ENCODE measurements around the gene PBLD.
A peak's percentile ranks its signal among the peaks of the same experiment; 100 is the strongest.

PBLD gene

DNA sequence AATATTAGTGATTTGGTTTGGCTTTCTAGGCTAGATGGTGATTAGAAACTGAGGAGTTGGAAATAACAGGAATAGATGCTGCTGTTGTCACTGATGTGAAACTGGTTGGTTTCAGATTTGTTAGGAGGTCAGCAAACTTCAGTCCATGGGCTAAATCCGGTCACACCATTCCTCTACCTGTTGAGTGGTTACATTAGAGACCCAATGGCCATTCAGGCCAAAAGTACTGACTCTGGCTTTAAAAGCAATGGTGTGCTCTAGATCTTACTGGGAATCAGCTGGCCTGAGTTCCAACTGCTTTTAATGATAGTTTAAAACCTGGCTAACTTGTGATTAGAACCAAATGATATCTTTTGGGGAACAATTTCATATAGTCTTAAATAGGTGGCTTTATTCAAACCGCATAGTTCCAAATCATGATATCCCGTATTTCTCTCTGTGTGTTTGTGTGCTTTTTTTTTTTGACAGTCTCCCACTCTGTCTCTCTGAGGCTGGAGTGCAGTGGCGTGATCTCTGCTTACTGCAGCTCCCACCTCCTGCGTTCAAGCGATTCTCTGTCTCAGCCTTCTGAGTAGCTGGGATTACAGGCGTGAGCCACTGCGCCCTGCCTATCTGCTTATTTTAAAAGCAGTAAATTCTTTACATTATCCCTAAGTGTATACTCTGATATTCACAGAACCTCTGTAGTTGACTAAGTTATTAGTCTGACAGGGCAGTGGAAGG lies 7.8 kb upstream of the PBLD start:
- DNase-seq (ENCODE audit: low read depth), result no peak
- TF ChIP-seq, protein P1, sequence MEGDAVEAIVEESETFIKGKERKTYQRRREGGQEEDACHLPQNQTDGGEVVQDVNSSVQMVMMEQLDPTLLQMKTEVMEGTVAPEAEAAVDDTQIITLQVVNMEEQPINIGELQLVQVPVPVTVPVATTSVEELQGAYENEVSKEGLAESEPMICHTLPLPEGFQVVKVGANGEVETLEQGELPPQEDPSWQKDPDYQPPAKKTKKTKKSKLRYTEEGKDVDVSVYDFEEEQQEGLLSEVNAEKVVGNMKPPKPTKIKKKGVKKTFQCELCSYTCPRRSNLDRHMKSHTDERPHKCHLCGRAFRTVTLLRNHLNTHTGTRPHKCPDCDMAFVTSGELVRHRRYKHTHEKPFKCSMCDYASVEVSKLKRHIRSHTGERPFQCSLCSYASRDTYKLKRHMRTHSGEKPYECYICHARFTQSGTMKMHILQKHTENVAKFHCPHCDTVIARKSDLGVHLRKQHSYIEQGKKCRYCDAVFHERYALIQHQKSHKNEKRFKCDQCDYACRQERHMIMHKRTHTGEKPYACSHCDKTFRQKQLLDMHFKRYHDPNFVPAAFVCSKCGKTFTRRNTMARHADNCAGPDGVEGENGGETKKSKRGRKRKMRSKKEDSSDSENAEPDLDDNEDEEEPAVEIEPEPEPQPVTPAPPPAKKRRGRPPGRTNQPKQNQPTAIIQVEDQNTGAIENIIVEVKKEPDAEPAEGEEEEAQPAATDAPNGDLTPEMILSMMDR (conservative IDR thresholded peaks at IDR 0.05; ENCODE audit: low read length), result no peak

DNA sequence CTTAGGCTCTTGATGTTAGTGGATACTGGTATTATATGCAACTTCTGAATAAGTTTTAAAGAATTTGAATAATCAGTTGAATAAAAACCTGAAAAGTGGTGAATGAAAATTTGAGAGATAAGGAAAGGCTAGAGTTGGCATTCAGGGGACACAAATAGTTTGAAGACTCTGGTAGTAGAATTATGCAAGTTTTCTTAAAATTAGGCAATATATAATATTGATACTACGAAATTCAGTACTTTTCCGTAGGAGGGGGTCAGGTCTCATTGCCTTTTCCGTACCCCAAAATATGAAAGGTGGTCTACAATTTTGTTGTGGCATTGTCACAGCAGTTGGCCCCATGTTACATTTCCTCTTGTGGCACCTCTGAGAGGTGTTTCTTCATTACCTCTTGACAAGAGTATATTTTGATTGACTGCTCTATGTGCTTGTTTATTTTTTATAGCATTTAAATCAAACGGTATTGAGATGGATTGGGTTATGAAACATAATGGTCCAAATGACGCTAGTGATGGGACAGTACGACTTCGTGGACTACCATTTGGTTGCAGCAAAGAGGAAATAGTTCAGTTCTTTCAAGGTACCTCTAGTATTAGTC lies 4.1 kb upstream of the PBLD start:
- no peak overlapping the region for H3K4me3 ChIP-seq (ENCODE audit: low read length)
- TF ChIP-seq, protein P1 (conservative IDR thresholded peaks at IDR 0.05; ENCODE audit: low read length), result no peak
- no peak for DNase-seq (ENCODE audit: low read depth)

More for the DNA sequence above, 7.8 kb upstream of the PBLD start:
- no peak overlapping the region for H3K4me3 ChIP-seq (ENCODE audit: low read length)

DNA sequence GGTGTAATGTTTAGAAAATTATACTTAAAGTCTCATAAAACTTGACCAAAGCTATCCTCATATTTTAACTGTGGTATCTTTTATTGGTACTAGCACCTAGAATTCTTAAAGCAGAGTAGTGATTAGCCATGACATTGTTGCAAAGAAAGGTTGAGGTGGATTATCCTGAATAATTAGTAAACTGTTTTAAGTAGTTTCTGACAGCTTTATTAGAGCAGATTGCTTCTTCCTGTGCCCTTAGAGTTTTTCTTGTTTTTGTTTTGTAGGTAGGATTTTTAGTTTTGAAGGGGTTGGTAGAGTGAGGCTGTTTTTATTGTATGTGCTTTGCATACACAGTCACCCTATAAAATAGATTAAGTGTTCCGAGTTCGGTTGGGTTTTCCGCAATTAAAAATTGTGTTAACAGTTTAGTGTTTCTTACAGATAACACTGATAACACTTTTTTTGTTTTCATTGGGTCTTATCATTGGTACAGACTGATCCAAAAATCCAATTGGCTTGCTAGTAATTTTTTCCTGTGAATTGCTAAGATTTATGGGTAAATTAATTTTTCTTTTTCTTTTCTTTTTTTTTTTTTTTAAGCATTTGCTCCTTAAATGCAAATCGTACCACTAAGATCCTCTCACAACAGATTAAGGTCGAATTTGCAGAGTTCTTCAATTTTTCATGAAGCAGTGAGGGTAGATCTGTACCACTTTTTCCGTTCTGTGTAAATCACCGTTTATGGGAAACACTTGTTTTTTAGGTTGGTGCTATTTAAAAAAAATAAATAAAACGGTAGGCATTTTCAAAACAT lies 2.1 kb upstream of the PBLD start:
- no peak for DNase-seq (ENCODE audit: low read depth)
- peak overlapping the region; percentile 93 for H3K4me3 ChIP-seq (ENCODE audit: low read length)
- TF ChIP-seq, protein P1 (conservative IDR thresholded peaks at IDR 0.05; ENCODE audit: low read length), result no peak

DNA sequence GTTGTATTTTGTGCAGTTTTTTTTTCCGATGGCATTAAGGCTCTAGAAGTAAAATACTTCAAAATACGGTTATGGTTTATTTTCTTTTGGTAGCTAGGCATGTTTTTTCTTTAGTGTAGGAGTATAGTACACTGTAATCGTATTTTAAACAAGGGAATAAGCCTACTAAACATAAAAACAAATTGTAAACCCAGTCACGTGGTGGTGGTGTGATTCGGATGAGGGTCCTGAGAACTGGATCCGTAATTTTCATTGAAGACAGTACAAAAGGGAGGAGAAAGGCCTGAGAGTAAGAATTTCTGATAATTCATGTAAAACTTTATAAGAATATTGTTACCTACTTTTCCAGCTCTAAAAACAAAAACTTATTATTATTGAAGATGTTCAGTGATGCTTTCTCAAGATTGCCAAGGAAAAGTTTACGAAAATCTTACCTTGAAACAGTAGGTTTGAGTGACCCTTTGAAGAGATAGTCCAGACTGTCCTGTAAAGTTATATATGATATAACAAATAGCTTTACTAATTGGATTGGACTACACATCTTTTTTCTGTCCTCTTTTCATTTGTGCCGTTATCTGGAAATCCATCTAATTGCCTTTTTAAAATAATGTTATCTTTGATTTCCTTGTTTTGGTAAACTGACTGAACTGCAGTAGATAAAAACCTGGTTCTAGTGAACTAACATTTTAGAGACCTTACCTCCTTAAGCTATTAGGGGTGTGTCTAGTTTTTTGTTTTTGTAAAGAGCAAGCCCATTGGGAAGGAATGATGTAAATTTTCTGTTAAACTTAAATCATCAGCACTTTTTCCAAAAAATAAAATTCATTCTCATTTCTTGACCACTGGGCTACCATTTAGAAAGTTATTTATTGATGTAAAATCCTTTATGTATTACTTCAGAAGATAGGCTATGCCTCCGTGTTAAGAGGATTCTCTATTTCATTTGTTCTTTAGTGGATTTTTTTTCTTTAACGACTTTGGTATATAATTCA lies 1.0 kb upstream of the PBLD start:
- H3K4me3 ChIP-seq (ENCODE audit: low read length), result peak overlapping the region; percentile 93
- TF ChIP-seq, protein P1 (conservative IDR thresholded peaks at IDR 0.05; ENCODE audit: low read length), result no peak
- no peak for DNase-seq (ENCODE audit: low read depth)

DNA sequence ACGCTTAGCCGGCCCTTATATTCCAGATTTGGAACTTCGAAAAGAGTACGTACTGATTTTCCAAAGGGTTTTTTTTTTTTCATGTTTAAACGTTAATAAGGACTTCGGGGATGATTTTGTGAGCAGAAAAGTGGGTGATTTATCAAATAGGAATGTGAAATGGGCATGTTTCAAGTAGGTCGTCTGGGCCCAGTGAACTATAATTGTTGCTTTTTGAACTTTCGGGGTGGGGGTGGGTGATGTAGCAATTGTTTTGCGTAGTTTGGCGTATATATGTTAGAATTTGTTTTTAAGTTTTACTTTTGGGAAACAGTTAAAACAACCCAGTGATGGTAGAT lies 299 bp upstream of the PBLD start:
- peak overlapping the region; percentile 93 for H3K4me3 ChIP-seq (ENCODE audit: low read length)
- TF ChIP-seq, protein P1 (conservative IDR thresholded peaks at IDR 0.05; ENCODE audit: low read length), result no peak
- DNase-seq (ENCODE audit: low read depth), result peak; percentile 76

DNA sequence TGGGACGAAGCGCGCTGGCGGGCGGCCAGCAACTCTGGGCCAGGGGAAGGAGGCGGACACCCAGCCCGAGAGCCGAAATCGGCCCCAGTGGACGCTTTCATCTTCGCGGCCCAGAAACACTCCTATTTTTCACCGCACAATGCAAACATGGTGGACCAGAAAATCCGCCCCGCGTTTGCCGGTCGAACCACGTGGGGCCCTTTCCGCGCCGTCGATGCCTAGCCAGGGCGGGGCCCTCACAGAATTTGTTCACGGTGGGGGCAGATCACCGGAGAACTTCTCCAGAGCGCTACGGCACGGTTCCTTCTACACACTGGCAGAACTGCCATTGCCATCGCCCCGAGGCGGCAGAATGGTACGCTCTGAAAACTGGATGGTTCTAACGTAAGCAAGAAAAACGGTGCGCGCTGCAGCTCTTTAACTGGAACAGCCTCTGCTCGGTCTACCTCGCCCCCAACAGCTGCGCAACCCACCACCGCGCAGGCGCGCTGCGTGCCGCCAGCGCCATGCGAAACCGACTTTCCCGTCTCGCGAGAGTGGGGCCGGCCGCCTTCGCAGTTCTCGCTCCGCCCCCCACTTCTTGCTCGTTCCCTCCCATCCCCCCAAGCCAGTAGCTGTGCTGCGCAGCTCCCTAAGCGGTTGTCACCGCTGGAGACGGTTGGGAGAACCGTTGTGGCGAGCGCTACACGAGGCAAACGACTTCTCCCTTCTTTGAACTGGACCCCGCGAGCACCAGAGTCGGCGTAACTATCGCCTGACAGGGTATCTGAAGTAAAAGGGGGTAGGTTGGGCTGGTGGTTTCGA lies 1.1 kb downstream of the PBLD start, which contains the start of gene HNRNPH3:
Gene HNRNPH3, plus strand, starts transcription at position 610 of the 804 bp plus-strand sequence. CDS start 5,158 bp downstream, outside the sequence.
- TF ChIP-seq, protein P1 (conservative IDR thresholded peaks at IDR 0.05; ENCODE audit: low read length), result no peak
- DNase-seq (ENCODE audit: low read depth), result peak; percentile 96

More for the DNA sequence above, 1.1 kb downstream of the PBLD start, which contains the start of gene HNRNPH3:
- peak within 1 kb of the TSS; percentile 93 for H3K4me3 ChIP-seq (ENCODE audit: low read length)
